ENCODE results near the gene CCDC28A.

The CCDC28A gene

DNA sequence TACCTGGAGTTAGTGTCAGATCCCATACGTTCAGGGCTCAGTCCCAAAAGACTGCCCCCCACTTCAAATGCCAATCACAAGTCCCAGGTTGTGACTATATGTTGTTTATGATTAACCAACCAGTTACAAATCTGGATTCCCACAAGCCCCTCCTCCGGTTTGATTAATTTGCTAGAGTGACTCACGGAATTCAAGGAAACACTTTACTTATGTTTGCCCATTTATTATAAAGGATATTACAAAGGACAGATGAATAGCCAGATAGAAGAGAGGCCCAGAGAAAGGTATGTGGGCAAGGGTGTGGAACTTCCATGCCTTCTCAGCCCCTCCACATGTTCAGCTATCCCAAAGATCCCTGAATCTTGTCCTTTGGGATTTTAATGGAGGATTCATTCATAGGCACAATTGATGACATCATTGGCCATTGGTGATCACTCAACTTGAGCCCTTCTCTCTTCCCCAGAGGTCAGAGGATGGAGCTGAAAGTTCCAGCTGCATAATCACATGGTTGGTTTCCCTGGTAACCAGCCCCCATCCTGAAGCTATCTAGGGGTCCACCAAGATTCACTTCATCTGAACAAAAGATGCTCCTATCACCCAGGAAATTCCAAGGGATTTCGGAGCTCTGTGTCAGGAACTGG lies 24.4 kb downstream of the CCDC28A start:
- POLR2A ChIA-PET, result no interaction called here
- CTCF ChIA-PET, result no interaction called here

DNA sequence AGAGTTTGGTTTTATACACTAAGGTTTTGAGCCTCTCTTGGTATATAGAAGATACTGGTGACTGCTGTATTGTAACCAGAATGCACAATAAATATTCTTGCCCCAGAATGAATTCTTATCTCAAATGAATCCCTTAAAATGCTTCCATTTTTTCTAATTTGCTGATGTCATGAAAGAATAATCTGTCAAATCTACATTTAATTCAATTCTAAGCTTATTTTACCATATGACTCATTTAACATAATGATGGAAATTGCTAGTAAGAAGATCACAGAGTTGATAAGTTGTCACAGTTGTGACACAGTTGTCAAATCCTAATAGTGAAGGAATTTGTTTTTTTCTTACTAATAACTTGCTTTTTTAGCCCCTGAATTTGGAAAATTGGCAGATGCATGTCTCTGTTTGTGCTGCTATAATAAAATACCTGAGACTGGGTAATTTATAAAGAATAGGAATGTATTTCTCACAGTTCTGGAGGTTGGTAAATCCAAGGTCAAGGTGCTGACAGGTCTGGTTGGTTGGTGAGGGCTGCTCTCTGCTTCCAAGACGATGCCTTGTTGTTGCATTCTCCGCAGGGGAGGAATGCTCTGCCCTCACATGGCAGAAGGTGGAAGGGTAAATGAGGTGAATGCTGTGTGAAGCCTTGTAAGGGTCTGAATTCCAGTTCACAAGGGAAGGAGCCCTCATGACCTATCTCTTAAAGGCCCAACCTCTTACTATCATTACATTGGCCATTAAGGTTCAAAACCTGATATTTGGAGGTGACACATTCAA lies 27.0 kb downstream of the CCDC28A start:
- ChIA-PET CTCF (no interaction called here), POLR2A (no interaction called here)
- TF ChIP-seq ZNF384 (IDR thresholded peaks at IDR 0.05) (no peak), ELF4 (IDR thresholded peaks at IDR 0.05) (no peak), TARDBP (IDR thresholded peaks at IDR 0.05) (no peak), FOXK2 (IDR thresholded peaks at IDR 0.05) (no peak), CTBP1 (IDR thresholded peaks at IDR 0.05; ENCODE audit: borderline replicate concordance) (no peak), HDGF (IDR thresholded peaks at IDR 0.05; ENCODE audit: borderline replicate concordance) (no peak), FOXA1 (IDR thresholded peaks at IDR 0.05) (no peak), NFRKB (IDR thresholded peaks at IDR 0.05) (no peak), ARNT (IDR thresholded peaks at IDR 0.05) (no peak), FOXM1 (IDR thresholded peaks at IDR 0.05; ENCODE audit: borderline replicate concordance) (no peak), SUZ12 (IDR thresholded peaks at IDR 0.05) (no peak), L3MBTL2 (conservative IDR thresholded peaks at IDR 0.05) (no peak), BHLHE40 (IDR thresholded peaks at IDR 0.05; ENCODE audit: borderline replicate concordance) (no peak), LEF1 (IDR thresholded peaks at IDR 0.05; ENCODE audit: borderline replicate concordance) (no peak), SP1 (IDR thresholded peaks at IDR 0.05) (no peak)
- TF ChIP-seq, protein P1, sequence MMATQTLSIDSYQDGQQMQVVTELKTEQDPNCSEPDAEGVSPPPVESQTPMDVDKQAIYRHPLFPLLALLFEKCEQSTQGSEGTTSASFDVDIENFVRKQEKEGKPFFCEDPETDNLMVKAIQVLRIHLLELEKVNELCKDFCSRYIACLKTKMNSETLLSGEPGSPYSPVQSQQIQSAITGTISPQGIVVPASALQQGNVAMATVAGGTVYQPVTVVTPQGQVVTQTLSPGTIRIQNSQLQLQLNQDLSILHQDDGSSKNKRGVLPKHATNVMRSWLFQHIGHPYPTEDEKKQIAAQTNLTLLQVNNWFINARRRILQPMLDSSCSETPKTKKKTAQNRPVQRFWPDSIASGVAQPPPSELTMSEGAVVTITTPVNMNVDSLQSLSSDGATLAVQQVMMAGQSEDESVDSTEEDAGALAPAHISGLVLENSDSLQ (IDR thresholded peaks at IDR 0.05), result no peak
- no peak for DNase-seq (ENCODE audit: extremely low spot score)

More for the DNA sequence above, 24.4 kb downstream of the CCDC28A start:
- TF ChIP-seq NFRKB (IDR thresholded peaks at IDR 0.05), result no peak
- no peak for TF ChIP-seq LEF1 (IDR thresholded peaks at IDR 0.05; ENCODE audit: borderline replicate concordance)
- no peak for TF ChIP-seq FOXK2 (IDR thresholded peaks at IDR 0.05)
- TF ChIP-seq FOXM1 (IDR thresholded peaks at IDR 0.05; ENCODE audit: borderline replicate concordance), result no peak
- TF ChIP-seq TARDBP (IDR thresholded peaks at IDR 0.05), result no peak
- TF ChIP-seq BHLHE40 (IDR thresholded peaks at IDR 0.05; ENCODE audit: borderline replicate concordance), result no peak
- TF ChIP-seq L3MBTL2 (conservative IDR thresholded peaks at IDR 0.05), result no peak
- TF ChIP-seq HDGF (IDR thresholded peaks at IDR 0.05; ENCODE audit: borderline replicate concordance), result no peak
- no peak for TF ChIP-seq ELF4 (IDR thresholded peaks at IDR 0.05)
- no peak for TF ChIP-seq SUZ12 (IDR thresholded peaks at IDR 0.05)
- TF ChIP-seq ZNF384 (IDR thresholded peaks at IDR 0.05), result no peak
- TF ChIP-seq, protein P1 (IDR thresholded peaks at IDR 0.05), result no peak
- no peak for TF ChIP-seq ARNT (IDR thresholded peaks at IDR 0.05)
- no peak for TF ChIP-seq SP1 (IDR thresholded peaks at IDR 0.05)
- TF ChIP-seq FOXA1 (IDR thresholded peaks at IDR 0.05), result no peak
- no peak for TF ChIP-seq CTBP1 (IDR thresholded peaks at IDR 0.05; ENCODE audit: borderline replicate concordance)
- DNase-seq (ENCODE audit: extremely low spot score), result no peak

DNA sequence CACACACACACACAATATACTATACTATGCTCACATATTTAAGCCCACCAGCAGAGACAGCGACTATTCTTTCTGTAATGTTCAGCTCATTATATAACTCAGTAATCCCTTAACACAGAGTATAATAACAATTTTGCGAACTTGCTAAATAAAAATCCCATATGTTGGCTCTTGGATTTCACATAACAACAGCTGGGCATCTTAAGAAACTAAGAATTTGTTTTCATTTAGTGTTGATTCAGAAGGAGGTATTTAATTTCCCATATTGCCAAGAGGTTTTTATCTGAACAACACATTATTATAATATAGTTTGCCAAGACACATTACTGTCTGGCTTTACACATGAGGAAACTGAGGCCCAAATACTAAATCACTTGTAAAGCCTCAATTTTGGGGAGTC lies 29.8 kb downstream of the CCDC28A start:
- POLR2A ChIA-PET, result no interaction called here
- DNase-seq (ENCODE audit: extremely low spot score), result no peak
- no peak for TF ChIP-seq LEF1 (IDR thresholded peaks at IDR 0.05; ENCODE audit: borderline replicate concordance)
- TF ChIP-seq BHLHE40 (IDR thresholded peaks at IDR 0.05; ENCODE audit: borderline replicate concordance), result no peak
- CTCF ChIA-PET, result interaction anchor here (0.7 kb wide), 1 partner anchor 127 kb away, joined by 3 read pairs; no protein-coding TSS in a partner anchor

DNA sequence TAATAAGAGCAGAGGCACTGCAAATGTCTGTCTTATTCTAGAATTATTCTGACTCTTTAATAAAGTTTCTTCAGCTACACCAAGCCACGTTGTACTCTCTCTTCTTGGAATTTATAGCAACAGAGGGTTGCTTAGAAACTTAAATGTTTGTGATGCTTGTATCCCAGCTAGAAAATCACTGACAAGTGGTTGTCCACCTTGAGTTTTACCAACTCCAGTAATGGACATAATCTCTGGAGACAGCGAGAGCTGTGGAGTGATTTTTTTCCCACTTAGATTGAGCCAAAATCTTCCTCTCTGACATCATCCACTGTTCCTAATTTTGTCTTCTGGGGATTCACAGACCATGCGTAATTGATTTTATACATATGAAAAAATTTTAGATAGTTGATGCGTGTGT lies 30.3 kb downstream of the CCDC28A start:
- DNase-seq (ENCODE audit: extremely low spot score), result no peak
- ChIA-PET CTCF (no interaction called here), POLR2A (no interaction called here)
- TF ChIP-seq ZNF384 (IDR thresholded peaks at IDR 0.05), result no peak
- no peak for TF ChIP-seq SUZ12 (IDR thresholded peaks at IDR 0.05)
- no peak for TF ChIP-seq FOXM1 (IDR thresholded peaks at IDR 0.05; ENCODE audit: borderline replicate concordance)
- TF ChIP-seq SP1 (IDR thresholded peaks at IDR 0.05), result no peak
- no peak for TF ChIP-seq TARDBP (IDR thresholded peaks at IDR 0.05)
- TF ChIP-seq LEF1 (IDR thresholded peaks at IDR 0.05; ENCODE audit: borderline replicate concordance), result no peak
- TF ChIP-seq NFRKB (IDR thresholded peaks at IDR 0.05), result no peak
- no peak for TF ChIP-seq BHLHE40 (IDR thresholded peaks at IDR 0.05; ENCODE audit: borderline replicate concordance)
- no peak for TF ChIP-seq HDGF (IDR thresholded peaks at IDR 0.05; ENCODE audit: borderline replicate concordance)
- TF ChIP-seq FOXK2 (IDR thresholded peaks at IDR 0.05), result no peak
- TF ChIP-seq, protein P1 (IDR thresholded peaks at IDR 0.05), result no peak
- no peak for TF ChIP-seq CTBP1 (IDR thresholded peaks at IDR 0.05; ENCODE audit: borderline replicate concordance)
- no peak for TF ChIP-seq L3MBTL2 (conservative IDR thresholded peaks at IDR 0.05)

DNA sequence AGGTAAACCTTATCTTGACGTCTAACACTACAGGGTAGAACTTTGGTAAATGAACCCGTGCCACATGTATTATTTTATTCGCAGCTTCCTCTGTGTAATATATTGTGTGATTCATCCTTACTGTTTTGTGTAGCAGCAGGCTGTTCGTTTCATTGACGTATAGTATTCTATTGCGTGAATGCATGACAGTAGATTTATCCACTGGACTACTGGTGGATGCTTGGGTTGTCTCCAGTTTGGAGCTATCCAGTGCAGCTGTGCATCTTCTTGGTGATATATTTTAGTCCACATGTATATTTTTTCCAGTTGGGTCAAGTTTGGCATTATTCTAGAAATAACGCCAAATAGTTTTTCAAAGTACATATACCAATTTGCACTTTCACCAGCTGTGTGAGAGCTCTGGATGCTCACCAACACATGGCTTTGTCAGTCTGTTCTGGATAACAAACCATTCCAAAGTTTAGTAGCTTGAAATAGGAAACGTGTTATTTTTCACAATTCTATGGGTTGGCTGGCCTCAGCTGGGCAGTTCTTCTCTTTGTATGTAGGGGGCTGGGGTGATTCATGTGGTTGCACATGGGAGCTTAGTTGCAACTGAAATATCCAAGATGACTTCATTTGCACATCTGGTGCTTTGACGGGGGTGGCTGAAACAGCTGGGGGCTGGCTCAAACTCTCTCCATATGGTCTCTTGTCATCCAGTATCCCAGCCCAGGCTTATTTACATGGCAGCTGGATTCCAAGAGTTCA lies 31.6 kb downstream of the CCDC28A start:
- TF ChIP-seq SUZ12 (IDR thresholded peaks at IDR 0.05) (no peak), ELF4 (IDR thresholded peaks at IDR 0.05) (no peak), SP1 (IDR thresholded peaks at IDR 0.05) (no peak), ZNF384 (IDR thresholded peaks at IDR 0.05) (no peak), NFRKB (IDR thresholded peaks at IDR 0.05) (no peak), FOXA1 (IDR thresholded peaks at IDR 0.05) (no peak), L3MBTL2 (conservative IDR thresholded peaks at IDR 0.05) (no peak), ARNT (IDR thresholded peaks at IDR 0.05) (no peak), HDGF (IDR thresholded peaks at IDR 0.05; ENCODE audit: borderline replicate concordance) (no peak), TARDBP (IDR thresholded peaks at IDR 0.05) (no peak), LEF1 (IDR thresholded peaks at IDR 0.05; ENCODE audit: borderline replicate concordance) (no peak), BHLHE40 (IDR thresholded peaks at IDR 0.05; ENCODE audit: borderline replicate concordance) (no peak)
- ChIA-PET POLR2A (interaction anchor here (0.6 kb wide), 1 partner anchor 145 kb away, joined by 3 read pairs; no protein-coding TSS in a partner anchor), CTCF (interaction anchor here (1.1 kb wide), 1 partner anchor 185 kb away, joined by 3 read pairs; no protein-coding TSS in a partner anchor)
- DNase-seq (ENCODE audit: extremely low spot score), result no peak
